PC-9 (cell line): ENCODE results near the gene LCAT.

ENCODE experiments used
- EZH2 ChIP-seq: fragments of 200-600 bp; sonication (generic); IDR thresholded peaks from 2 replicates; pipeline ENCODE4 v1.8.0; 2017; ENCODE audit warnings: antibody characterized with exemption, low read depth
- TF ChIP-seq, protein P1 (sequence below): fragments of 200-600 bp; sonication (generic); conservative IDR thresholded peaks from 2 replicates; pipeline ENCODE4 v1.6.1; 2017; ENCODE audit warnings: mixed run types, antibody characterized with exemption, mild to moderate bottlenecking, moderate library complexity

- TF ChIP-seq, protein P1, sequence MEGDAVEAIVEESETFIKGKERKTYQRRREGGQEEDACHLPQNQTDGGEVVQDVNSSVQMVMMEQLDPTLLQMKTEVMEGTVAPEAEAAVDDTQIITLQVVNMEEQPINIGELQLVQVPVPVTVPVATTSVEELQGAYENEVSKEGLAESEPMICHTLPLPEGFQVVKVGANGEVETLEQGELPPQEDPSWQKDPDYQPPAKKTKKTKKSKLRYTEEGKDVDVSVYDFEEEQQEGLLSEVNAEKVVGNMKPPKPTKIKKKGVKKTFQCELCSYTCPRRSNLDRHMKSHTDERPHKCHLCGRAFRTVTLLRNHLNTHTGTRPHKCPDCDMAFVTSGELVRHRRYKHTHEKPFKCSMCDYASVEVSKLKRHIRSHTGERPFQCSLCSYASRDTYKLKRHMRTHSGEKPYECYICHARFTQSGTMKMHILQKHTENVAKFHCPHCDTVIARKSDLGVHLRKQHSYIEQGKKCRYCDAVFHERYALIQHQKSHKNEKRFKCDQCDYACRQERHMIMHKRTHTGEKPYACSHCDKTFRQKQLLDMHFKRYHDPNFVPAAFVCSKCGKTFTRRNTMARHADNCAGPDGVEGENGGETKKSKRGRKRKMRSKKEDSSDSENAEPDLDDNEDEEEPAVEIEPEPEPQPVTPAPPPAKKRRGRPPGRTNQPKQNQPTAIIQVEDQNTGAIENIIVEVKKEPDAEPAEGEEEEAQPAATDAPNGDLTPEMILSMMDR: no peak
- no peak for TF ChIP-seq EZH2
Observed at GRCh38 chr16:67940446-67941089, 3.4 kb downstream of the LCAT start.
